Activated T-cell treated with anti-CD3 and anti-CD28 coated beads for 1 hour (primary cell): ENCODE data around the gene PAF1.

Experiments
- DNase-seq: peaks from one replicate; pipeline ENCODE4 v3.0.0-alpha.2; 2020; ENCODE audit warnings: low read depth

Gene PAF1

DNA sequence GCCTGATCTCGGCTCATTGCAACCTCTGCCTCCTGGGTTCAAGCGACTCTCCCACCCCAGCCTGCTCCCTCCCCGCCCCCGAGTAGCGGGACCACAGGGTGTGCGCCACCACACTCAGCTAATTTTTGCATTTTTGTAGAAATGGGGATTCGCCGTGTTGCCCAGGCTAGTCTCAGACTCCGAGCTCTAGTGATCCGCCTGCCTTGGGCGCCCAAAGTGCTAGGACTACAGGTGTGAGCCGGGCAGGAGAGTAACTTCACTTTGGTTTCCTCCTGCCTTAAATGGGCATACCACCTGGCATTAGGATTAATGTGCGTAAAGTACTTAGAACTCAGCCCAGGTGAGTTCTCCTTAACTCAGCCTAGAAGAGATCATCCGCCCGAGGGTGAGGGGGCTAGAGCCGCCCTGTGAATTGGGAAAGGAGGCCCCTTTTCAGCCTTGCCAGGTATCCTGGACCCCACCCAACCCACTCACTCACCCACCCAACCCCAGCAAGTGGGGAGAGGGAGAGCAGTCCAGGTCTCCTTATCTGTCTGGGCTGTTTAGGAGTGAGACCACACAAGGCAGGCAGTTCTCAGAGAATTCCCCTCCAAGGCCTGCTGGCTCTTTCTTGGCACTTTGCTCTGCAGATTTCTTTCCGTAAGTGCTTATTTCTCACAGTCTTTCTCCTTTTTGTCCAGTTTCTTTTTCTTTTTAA is 14.5 kb upstream of the PAF1 start:
- DNase-seq, result no peak

DNA sequence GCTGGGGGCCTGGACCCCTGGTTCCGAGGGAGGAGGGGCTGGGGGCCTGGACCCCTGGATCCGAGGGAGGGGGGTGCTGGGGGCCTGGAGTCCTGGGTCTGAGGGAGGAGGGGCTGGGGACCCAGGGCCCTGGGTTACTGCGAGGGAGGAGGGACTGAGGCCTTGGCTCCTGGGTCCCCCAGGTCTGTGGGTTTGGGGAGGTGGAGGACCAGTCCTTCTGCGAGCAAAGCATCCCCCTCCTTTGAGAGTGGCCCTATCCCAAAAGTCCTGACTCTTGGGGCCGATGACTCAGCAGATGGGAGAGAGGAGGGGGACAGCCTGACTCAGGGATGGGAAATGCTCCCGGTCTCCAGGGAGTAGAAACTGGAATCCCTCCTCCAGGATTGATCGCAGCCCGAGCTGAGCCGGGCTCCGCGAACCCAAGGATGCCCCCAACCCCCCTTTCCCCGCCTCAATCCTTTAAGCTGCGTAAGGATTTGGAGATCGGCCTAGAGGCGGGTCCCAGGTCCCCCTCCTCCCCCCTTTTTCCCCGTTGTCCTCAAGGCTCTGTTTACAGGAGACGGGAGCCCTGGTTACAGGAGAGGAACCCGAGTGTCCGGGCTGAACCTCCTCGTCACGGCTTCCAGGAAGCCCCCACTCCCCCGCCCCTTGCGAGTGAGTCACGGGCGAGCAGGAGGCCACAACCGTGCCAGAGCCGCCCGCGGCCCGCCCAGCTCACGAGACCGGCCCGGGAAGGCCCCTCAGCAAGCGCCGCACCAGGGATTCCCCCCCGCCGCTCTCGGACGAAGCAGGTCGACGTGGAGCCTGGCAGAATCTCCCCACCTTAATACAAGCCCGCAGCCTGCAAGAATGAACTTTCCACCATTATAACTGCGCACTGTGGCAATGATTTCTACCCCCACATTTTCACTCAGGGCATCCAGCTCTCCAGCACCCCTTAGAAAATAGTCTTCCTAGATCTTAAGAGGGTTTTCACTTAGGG is 12.7 kb upstream of the PAF1 start:
- peak; percentile 96 for DNase-seq

DNA sequence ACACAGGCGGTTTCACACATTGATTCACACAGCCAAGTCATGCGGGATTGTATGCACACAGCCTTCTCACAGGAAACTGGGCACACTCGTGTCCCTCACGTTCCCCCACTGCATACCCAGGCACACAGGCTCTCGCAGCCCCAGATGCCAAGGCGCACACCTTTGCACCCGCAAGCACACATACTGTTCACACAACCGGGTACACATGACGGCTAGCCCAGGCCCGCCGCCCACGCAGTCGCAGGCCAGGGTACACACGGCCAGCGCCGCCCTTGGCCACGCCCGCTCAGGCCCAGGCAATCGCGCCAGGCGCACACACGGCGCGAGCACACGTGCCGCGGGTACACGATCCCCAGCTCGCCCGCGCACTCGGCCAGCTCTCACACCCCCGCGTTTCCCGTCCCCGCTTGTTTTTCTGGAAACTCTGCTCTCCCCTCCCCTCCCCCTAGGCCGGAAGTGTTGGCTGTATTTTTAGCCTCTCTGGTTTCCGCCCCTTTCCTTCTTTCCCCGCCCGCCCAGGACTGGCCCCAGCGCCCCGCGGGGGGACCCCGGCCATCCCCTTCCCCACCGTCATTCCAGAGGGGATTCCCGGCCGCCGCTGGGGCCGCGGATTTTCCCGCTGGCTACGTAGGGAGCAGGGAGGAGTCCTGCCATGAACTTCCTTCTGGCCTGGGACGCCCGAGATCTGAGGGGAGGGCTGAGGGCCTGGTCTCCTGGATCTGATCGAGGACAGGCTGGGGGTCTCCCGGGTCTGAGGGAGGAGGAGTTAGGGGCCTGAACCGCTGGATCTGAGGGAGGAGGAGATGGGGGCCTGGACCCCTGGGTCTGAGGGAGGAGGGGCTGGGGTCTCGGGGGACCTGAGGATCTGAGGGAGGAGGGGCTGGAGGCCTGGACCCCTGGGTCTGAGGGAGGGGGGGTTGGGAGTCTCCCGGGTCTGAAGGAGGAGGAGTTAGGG is 11.7 kb upstream of the PAF1 start:
- peak; percentile 85 for DNase-seq

DNA sequence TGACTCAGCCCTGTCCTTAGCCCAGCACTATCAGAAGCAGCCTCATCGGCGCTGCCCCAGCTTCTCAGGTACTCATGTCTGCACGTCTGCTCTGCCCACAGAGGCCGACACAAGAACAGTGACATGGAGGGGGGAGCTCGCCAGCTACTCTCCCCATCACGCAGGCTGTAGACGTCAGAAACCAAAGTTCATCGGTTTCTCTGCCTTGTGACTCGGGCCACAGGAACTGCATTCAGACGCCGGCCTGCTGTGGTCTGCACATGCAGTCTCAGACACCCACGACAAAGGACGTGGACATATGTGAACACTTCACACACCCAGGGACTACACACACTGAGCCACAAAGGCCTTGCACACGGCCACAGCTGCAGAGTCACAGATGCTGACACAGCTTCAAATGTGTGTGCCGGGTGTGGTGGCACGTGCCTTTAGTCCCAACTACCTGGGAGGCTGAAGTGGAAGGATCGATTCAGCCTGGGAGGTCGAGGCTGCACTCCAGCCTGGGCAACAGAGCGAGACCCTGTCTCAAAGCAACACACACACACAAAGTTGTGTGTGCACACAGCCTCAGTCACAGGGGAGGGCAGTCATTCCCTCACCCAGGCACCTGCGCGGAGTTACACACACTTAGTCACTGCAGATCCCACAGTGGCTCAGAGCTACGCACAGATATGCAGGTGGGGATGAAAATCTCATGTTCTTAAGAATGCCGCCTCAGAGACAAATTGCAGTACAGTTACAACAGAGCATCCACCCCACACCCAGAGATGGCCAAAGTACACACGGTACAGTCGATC is 10.8 kb upstream of the PAF1 start:
- peak; percentile 70 for DNase-seq

DNA sequence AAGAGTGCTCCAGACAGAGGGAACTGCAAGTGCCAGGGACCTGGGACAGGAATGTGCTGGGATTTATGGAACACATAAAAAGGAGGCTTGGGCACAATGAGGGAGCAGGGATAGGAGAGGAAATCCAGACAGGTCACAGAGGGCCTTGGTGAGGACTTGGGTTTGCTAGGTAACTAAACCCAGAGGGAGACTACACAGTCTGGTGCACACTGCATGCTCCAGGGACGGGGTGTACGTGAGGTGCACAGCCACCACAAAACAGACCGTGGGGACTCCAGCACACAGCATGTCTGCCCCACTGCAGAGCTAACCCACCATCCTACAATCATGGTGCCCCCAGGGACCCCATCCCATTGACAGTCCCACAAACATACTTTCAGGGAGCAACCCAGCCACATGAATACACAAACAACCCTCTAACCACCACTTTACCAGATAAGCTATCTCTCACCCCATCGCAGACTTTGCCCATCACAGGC is 10.2 kb upstream of the PAF1 start:
- DNase-seq, result no peak

DNA sequence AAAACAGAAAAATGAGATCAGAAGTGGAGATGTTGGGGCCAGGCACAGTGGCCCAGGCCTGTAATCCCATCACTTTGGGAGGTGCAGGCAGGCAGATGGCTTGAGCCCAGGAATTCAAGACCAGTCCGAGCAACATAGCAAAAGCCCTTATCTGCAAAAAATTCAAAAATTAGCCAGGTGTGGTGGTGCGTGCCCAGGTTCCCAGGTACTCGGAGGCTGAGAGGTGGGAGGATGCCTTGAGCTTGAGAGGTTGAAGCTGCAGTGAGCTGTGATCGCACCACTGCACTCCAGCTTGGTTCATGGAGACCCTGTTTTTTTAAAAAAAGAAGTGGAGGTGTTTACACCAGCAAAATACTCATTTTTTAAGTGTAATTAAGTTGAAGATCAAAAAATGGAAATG is 9.2 kb upstream of the PAF1 start:
- DNase-seq, result no peak

DNA sequence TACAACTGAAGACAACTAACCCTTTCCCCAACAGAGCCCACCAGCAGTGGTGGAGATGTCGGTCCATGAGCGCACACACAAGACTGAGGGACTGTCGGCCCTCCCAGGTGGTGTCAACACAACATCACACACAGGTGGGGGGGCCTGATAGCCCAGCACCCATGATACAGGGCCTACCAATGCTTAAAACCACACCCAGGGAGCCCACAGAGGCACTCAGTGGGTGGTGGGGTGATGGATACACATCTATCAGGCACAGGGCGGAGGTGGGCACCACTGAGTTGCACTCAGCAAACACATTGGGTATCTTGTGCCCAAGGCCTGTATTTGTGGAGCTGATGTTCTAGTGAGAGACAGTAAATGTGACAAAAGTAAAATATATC is 8.8 kb upstream of the PAF1 start:
- no peak for DNase-seq

DNA sequence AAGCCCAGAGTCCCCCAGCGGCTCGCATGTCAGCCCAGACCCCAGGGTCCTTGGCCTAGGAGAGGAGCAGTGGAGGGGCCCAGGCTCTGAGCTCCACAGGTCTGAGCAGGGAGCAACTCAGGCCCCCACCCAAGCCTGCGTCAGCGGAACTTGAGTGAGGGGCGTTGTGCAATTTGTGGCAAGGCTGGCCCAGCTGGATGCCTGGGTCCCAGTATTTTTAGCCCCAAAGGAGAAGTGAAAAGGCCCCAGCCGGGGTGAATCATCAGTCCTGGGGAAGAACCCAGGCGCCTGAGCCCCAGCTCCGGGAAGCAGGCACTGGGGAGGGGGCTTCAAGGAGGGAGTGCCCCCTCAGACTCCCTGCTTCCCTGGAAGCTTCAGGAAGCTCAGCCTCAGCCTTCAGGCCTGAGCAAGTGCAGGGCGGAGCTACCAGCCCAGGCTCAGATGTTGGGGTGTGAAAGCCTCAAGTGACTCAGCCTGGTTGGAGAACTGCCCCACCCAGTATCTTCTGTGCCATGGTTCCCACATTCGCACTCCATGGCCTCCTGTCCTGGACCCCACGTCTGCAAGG is 7.5 kb upstream of the PAF1 start:
- DNase-seq, result no peak

DNA sequence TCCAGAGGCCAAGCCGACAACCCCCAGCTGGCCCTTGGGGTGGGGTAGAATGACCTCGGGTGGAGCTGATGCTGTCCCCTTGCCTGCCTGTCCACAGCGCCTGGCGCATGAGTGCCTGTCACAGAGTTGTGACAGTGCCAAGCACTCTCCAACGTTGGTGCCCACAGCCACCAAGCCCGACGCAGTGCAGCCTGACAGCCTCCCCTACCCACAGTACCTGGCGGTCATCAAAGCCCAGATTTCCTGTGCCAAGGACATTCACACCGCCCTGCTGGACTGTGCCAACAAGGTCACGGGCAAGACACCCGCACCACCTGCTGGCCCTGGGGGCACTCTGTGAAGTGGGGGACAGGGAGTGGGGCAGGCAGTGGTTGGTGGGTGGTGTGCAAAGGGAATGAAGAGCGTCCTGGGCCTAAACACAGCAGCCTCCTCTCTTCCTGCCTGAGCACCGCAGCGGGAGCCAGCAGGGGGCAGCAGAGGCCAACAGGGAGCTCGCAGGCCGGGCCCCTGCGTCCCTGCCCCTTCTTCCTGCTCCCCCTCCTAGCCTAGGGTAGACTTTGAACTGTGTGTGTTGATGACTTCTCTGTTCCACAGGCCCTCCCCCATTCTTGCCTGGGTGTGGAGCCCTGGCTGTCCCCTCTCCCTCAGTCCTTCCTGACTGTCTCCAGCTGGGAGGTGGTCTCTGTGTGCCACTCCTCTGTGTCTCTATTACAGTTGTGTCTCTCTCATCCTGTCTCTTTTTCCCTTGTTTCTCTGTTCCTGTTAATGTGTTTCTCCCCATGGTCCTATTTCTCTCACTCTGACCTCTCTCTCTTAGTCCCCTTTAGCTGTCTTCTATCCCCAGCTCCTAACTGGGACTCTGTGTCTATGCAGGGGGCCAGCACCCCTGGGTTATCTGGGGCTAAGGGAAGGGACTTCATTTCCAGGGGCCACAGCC is 6.7 kb upstream of the PAF1 start:
- peak; percentile 98 for DNase-seq

DNA sequence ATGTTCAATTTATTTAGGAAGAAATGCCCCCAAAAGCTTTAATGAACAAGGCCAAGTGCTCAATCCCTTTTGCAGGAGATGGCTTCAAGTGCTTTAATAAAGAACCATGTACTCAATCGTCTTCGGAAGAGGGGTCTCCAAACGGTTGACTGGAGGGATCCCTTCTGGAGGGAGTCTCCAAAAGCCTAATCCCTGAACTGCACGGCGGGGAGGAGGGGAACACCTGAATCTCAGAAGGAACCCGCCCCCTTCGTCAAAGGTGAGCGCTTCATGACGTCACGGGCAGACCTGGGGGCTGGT is 505 bp downstream of the PAF1 start:
- DNase-seq, result peak; percentile 64

DNA sequence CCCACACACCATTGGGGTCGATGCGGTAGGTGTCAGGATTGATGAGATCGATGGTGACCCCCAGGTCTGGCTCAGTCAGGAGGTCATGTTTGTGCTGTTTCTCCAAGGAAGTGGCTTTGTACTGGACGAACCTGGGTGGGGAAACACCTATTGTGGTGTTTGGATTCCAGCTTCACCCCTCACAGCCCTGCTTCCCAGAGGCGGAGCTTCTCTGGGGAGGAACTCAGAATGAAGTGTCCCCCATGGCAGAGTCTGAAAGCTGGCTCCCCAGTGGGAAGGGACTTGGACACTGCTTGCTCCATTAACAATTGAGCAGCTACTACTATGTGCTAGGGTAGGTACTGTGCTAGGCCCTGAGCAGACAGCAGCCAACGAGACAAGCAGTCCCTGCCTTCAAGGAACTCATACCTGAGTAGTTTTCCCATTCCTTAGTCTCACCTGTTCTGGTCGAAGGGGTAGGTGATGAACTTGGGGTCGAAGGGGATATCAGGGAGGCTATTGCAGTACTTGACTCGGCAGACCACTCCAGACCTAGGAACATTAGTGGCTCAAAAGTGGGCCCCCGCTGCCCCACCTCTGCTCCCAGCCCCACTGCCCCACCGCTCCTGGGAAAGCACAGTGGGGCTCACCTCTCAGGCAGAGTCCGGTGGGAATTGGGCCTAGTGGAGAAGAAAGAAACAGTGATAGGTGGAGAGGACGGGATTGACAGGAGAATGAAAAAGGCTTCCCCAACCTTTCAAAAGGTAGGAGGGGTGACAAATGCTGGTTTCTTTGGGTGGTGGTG is 1.1 kb downstream of the PAF1 start:
- DNase-seq, result no peak

DNA sequence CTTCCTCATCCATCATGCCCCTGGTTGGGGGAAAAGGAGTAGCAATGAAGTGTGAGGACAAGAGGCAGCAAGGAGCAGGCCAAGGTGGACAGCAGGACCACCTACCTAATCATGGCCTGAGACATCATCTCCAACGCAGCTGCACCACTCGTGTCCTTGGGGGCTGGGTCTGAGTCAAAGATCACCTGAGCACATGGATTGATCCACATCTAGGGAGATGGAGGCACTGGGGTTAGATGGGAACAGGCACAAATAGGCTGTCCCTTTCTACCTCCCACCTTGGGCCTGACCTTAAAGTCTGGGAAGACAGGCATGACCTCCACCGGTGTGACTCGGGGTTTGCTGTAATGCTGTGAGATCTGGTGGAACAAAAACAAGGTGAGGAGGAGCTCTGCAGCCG is 2.2 kb downstream of the PAF1 start:
- no peak for DNase-seq

DNA sequence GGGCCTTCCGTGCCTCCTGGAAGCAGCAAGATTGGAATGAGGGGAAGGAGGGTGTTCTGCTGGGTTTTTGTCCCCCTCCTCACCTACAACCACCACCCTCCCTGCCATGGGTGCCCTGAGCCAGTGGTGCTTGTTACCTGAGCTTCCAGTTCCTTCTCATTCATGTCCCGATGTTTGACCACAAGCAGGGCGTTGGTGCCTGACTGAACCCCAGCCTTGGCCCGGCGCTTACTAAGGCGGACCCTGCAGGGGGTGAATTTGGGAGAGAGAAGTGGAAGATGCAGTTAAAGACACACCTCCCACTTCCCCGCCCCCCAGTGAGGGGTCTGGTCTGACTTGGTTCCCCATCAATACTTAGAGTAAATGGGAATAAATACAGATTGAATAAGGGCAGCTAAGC is 4.3 kb downstream of the PAF1 start:
- no peak for DNase-seq

DNA sequence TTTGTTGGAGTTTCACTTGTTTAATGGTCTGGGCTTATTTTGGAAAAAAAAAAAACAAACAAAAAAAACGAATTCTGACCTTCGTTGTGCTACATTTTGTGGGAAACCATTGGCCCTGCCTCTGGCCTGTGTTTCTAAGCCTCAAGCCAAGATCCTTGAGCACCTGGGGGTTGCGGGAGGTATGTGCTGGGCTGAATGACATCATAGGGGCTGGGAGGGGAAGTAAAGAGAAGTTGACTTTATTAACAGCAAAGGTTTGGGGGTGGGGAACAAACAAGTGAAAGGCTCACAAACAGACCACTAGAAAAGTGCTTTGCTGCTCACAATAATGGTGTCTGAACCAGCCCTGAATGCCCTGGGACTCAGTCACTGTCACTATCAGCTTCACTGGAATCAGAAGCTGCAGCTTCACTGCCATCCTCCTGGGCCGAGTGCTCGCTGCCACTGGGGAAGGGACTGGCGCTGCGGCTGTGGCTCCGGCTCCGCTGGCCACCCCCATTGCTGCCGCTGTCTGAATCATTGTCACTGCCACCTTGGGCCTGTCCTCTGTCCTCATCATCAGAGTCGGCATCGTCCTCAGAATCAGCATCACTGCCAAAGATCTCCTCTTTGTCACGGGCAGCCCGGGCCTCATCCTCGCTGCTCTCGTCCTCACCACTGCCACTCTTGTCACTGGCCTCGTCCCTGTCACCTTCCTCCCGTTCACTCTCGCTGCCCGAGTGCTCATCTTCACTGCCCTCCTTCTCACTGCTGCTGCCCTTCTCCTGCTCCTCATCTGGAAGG is 5.1 kb downstream of the PAF1 start:
- DNase-seq, result no peak

DNA sequence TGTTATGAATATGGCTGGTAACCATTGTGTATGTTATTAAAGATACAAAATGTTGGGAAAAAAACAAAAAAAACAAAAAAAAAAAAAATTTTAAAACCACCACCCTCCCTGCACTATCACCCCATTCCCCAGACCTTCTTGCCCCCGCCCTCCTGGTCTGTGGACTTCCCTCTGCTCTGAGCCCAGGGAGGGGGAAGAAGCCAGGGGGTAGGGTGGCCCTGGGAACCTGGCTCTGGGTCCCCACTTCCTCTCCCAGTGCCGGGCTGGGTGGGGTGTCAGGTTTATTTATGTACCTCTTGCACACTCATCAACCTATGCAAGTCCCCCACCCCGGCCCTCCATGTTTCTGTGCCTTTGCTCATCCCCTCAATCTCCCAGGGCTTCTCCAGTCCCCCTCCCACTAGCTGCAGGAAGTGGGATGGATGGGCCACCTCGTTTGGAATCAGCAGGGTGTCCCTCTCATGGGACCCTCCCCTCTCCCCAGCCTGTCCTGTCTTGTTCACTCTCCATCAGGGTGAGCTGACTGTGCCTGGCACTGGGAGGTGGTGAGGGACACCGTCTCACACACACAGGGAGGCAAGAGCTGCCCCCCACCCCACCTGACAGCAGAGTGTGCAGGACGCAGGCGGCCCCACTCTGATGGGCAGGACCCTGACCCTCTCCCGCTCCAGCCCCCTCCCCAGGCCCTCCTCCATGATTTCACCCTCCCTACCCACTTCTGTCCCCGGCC is 5.9 kb downstream of the PAF1 start:
- no peak for DNase-seq

DNA sequence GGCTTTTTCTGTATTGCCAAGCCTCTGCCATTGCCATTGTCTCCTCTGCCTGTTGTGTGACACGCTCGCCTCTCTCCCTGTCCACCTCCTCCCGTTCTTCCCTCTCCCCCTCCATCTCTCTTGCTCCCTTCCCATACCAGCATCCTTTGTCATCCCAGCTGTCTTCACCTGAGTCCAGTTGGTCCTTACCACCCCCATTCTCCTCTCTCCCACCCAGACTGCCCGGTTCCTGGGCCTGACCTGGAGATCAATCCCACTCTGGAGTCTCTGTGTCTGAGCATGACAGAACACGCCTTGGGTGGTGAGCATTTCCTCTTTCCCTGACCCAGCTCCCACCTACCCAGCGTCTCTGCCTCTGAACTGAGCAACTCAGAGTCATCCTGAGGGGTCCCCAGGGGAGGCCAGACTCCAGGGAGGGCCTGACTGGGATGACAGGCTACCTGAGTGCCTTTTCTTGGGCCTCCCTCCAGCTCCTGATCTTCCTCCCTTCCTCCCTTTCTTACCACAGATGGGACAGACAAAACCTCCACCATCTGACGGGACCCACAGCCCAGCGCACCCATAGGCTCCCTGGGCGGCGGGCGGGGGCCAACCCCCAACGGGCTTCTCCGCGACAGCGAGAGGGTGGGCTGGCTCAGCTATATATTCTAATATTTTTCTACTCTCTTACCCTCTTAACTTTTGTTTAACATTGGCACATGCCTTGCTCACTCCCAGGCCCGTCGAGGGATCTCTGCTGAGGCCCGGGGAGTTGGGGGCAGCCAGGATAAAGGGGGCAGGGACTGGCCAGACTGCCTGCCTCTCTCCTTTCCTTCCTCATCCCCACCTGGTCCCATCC is 7.7 kb downstream of the PAF1 start:
- DNase-seq, result no peak
